K562 (cell line): ENCODE data around the gene IP6K2. TPM values are rescaled to one million over a fixed set of nuclear protein-coding genes. Genes with fewer than 3 reads are reported as not detected.

ENCODE experiments used
- CEBPZ ChIP-seq: fragments of 150-350 bp; IDR thresholded peaks from 2 replicates; pipeline ENCODE4 v1.6.1; 2014; ENCODE audit warnings: low read depth, mild to moderate bottlenecking, low read length, borderline replicate concordance
- CHD2 ChIP-seq: IDR thresholded peaks from 2 replicates; pipeline ENCODE4 v1.6.1; 2011; ENCODE audit warnings: low read depth, low read length
- E2F4 ChIP-seq: sonication (generic); formaldehyde crosslinking; IDR thresholded peaks from 2 replicates; pipeline ENCODE4 v1.8.0; 2022; ENCODE audit warnings: mild to moderate bottlenecking, low read depth, missing genetic modification reagents
- ETS1 ChIP-seq: conservative IDR thresholded peaks from 2 replicates; pipeline ENCODE4 v1.6.1; 2011; ENCODE audit warnings: low read depth, mild to moderate bottlenecking, low read length; ENCODE audit not compliant: control insufficient read depth
- HDAC8 ChIP-seq: fragments of 450-650 bp; IDR thresholded peaks from 2 replicates; pipeline ENCODE4 v1.6.1; 2016; ENCODE audit warnings: mild to moderate bottlenecking, missing genetic modification characterization, moderate library complexity, missing compliant biosample characterization
- HES1 ChIP-seq: fragments of 450-650 bp; IDR thresholded peaks from 2 replicates; pipeline ENCODE4 v1.6.1; 2016; ENCODE audit warnings: low read depth, mild to moderate bottlenecking, moderate library complexity
- HOMEZ ChIP-seq: fragments of 250-450 bp; sonication (Bioruptor Pico); IDR thresholded peaks from 2 replicates; pipeline ENCODE4 v1.4.0; 2020; ENCODE audit warnings: mild to moderate bottlenecking, moderate library complexity
- JUND ChIP-seq, 2 experiments: IDR thresholded peaks; 2 replicates in 1 of 2; 3 replicates in 1 of 2; pipeline ENCODE4 v1.6.1; 2011; ENCODE audit warnings: borderline replicate concordance in 2 of 2, low read depth in 2 of 2, low read length in 2 of 2, improper control_type of control experiment in 1 of 2, missing biosample characterization in 1 of 2, missing genetic modification characterization in 1 of 2, missing genetic modification reagents in 1 of 2
- KLF16 ChIP-seq: IDR thresholded peaks from 2 replicates; pipeline ENCODE4 v1.6.1; 2016; ENCODE audit warnings: antibody characterized with exemption
- NFE2 ChIP-seq: IDR thresholded peaks from 2 replicates; pipeline ENCODE4 v1.6.1; 2014; ENCODE audit warnings: antibody characterized with exemption, low read depth
- SP1 ChIP-seq: sonication (generic); formaldehyde crosslinking; IDR thresholded peaks from 2 replicates; pipeline ENCODE4 v1.8.1; 2022; ENCODE audit warnings: mild to moderate bottlenecking, missing genetic modification reagents
- TAF1 ChIP-seq: IDR thresholded peaks from 2 replicates; pipeline ENCODE4 v1.6.1; 2011; ENCODE audit warnings: mild to moderate bottlenecking, low read length, moderate library complexity; ENCODE audit not compliant: insufficient read depth, control insufficient read depth, severe bottlenecking; ENCODE audit errors: extremely low read depth
- ZNF134 ChIP-seq: fragments of 250-450 bp; sonication (Bioruptor Pico); conservative IDR thresholded peaks from 2 replicates; pipeline ENCODE4 v1.4.0; 2020
- ZNF280A ChIP-seq: fragments of 450-650 bp; IDR thresholded peaks from 2 replicates; pipeline ENCODE4 v1.6.1; 2018; ENCODE audit warnings: mild to moderate bottlenecking, low read depth; ENCODE audit not compliant: partially characterized antibody
- polyA plus RNA-seq, 8 experiments: library from polyadenylated mRNA; depleted of rRNA in 4 of 8; stranded (reverse) in 5 of 8; unstranded in 3 of 8; fragments of >200 nt; fragmentation: Nextera tagmentation in 2 of 8; fragmentation: Illumina TruSeq in 1 of 8; extraction: Ambion mirVana in 2 of 8; extraction: Trizol in 1 of 8; gene quantifications; 2 replicates each; pipeline versions ENCODE4 v1.2.1 to v1.2.3, GENCODE V29; 2011 to 2014; ENCODE audit warnings: inconsistent platforms in 1 of 8, missing spikeins in 1 of 8
- total RNA-seq, 7 experiments: library from RNA; depleted of rRNA in 6 of 7; stranded (reverse); fragments of >200 nt in 6 of 7; fragmentation: Illumina TruSeq in 2 of 7; extraction: Trizol in 2 of 7; gene quantifications; 2 replicates each; pipeline versions ENCODE4 v1.2.1 to v1.2.3, GENCODE V29; 2011 to 2021; ENCODE audit warnings: low replicate concordance in 1 of 7

The IP6K2 gene
- total and polyA plus RNA-seq, 9 of the 15 experiments (the other 6 are each of a cell fraction or from before 2014, with no cell fraction given) = 19.6 to 78.1 (median 48.0) TPM

GRCh38 chr3:48716982-48717746 lies at the start of gene IP6K2 (continued):
- TF ChIP-seq E2F4 (CRISPR knock-in tag) (no peak), HES1 (no peak), ETS1 (0 out of 2 replicates have a peak, but pooled peaks have one; percentile 9), KLF16 (no peak), HOMEZ (CRISPR knock-in tag) (no peak), CHD2 (no peak), JUND (IDR thresholded peaks at IDR 0.05; ENCODE audit: borderline replicate concordance, low read depth, low read length) (peak; percentile 2; the same call in 1 of the 2 replicates), JUND (tag; IDR thresholded peaks at IDR 0.05; ENCODE audit: borderline replicate concordance, low read depth, low read length) (no peak), TAF1 (peak; percentile 83), SP1 (CRISPR knock-in tag) (peak; percentile 77), CEBPZ (no peak), HDAC8 (tag) (no peak), ZNF134 (CRISPR knock-in tag) (no peak), NFE2 (no peak), ZNF280A (no peak)
